HG03097 (cell line): ENCODE measurements around the gene ADCY4.

Experiments
- ATAC-seq: cut with Tn5 transposase; IDR thresholded peaks from one replicate; pipeline ENCODE4 v1.9.1; 2021; ENCODE audit not compliant: unreplicated experiment, low FRiP score

The ADCY4 gene

DNA sequence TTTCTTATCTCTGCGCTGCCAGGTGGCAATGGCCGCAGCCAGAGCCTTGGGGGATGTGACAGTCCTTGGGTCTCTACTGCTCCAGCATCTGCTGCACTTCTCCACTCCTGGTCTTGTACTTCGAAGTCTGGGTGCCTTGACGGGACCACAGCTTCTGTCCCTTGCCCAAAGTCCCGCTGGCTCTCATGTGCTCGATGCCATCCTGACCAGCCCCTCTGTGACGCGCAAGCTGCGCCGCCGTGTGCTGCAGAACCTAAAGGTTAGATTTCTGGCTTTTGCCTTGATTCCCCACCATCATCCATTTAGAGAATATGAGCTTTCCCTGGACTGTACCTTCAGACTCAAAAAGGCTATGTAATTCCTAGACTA, 30.9 kb downstream of the ADCY4 start:
- no peak for ATAC-seq

- ATAC-seq: no peak
Measured at GRCh38 chr14:24300326-24300980, 34.4 kb downstream of the ADCY4 start.

GRCh38 chr14:24299255-24300191, 35.3 kb downstream of the ADCY4 start, which contains the start of the genes DHRS1 and NOP9:
Gene DHRS1 (minus strand): TSS chr14:24299780. CDS start chr14:24299106, 674 bp downstream.
Gene NOP9 (plus strand): TSS chr14:24299850. CDS start chr14:24299955, 105 bp downstream.
- ATAC-seq: no peak

- no peak for ATAC-seq
Measured at GRCh38 chr14:24298892-24299254, 36.0 kb downstream of the ADCY4 start.

DNA sequence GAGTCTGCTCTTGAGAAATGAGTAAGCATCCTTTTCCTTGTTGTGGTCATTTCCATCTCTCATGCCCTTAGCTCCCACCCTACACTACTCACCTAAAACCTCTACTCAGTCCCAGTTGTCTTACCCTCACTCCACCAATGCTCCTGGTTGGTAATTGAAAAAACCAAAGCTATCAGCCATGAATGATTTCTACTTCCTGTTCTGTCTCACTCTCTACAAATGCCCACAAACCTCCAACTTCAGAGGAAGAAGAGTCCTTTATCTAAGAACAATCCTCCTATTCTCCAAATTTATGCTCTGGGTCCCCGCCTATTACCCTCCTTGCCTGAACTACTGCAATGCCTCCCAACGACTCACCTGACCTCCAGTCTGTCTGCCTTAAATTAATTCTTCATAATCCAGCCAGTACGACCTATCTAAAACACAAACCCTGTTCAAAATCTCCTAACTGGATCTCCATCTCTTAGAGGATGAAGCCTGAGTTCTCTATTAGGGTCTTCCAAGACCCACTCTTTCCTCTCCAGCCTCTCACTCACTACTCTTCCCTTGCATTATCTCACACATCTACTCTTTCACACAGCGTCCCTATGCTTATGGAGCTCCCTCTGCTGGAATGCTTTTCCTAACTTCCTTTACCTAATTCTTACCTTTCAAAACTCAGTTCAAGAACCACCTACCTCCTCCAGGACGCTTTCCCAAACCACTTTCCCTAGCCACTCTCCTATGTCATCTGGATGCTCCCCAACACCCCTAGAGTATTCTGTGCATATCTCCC, 37.5 kb downstream of the ADCY4 start:
- peak; percentile 37 for ATAC-seq

DNA sequence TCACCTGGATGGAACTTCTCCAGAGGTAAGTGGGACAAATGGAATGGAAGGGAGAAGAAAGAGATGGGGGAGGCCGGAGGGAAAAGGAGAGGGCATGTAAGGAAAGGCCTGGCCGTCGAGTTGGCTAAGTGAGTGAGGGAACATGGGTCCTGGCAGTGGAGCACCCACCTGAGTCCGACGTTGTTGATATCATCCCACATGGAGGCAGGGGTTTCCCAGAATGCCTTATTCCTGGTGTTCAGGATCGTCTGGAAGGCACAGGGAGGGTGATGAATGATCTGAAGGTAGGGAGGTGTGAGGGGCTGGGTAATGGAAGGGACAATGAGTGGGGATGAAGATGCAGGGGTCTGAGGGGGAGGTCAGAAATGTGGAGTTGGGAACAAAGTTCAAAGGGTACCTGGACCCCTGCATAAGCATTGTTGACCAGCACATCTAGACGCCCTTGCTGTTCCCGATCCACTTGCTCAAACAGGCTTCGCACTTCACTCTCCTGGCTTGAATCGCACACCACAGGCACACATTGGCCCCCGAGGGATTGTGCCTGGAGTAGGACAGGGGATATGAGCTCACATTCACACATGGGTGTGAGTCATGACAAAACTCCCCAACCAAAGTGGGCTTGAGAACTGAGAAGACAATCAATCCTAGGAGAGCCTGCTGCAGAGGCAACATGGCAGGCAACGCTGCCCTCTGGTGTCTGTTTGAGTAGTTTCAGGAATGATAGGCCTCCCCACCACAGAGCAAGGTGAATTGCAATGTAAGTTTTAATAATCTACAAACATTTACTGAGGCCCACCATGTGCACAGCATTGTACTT, 38.3 kb downstream of the ADCY4 start:
- peak; percentile 37 for ATAC-seq

- ATAC-seq: no peak
Measured at GRCh38 chr14:24293525-24293924, 41.3 kb downstream of the ADCY4 start.

GRCh38 chr14:24292118-24292807, 42.6 kb downstream of the ADCY4 start:
- no peak for ATAC-seq

- ATAC-seq: no peak
Measured at GRCh38 chr14:24291446-24292117, 43.3 kb downstream of the ADCY4 start.

DNA sequence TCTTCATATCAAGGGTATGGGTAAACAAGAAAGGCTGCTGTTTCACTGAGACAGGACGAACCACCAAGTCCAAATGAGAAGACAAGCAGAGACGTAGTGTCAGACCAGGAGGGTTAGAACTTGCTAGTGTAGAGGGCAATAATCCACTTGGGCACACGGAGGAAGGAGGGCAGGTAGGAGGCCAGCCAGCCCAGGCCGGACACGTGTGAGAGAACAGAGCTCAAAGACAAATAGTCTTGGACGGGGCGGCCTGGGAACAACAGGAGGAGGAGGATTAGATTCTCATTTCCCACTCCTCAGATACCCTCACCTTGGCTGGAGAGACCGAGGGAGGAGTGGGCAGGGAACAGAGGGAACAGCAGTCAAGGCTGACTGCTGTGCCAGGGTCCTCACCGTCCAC, 44.1 kb downstream of the ADCY4 start:
- no peak for ATAC-seq

- no peak for ATAC-seq
Measured at GRCh38 chr14:24289649-24290280, 45.1 kb downstream of the ADCY4 start.

- ATAC-seq: no peak
Measured at GRCh38 chr14:24286996-24287395, 47.9 kb downstream of the ADCY4 start.

- ATAC-seq: no peak
Measured at GRCh38 chr14:24285351-24285750, 49.5 kb downstream of the ADCY4 start.

DNA sequence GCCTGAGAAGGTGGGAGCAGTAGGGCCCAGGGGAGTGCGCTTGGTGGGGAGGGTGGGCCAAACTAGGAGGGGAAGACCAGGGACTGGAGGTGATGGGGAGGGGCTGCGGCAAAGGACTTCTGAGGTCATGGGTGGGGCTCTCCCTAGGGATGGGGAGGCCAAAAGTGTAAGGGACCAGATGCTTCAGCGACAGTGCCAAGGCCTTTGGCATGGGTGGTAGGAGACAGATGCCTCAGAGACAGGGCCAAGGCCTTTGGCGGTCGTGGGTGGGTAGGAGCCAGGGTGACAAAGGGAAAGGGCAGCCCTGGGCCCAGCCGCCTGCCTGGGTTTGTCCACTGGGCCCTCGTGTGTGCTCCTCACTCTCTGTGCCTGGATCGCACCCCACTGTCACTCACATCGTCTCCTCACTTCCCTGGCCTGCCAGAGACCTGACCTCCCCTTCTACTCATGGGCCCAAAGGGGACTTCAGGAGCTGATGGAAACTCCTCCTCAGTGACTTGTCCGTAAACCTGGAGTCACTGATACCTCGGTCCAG, 50.3 kb downstream of the ADCY4 start:
- no peak for ATAC-seq

GRCh38 chr14:24283796-24284460, 50.9 kb downstream of the ADCY4 start:
- no peak for ATAC-seq

DNA sequence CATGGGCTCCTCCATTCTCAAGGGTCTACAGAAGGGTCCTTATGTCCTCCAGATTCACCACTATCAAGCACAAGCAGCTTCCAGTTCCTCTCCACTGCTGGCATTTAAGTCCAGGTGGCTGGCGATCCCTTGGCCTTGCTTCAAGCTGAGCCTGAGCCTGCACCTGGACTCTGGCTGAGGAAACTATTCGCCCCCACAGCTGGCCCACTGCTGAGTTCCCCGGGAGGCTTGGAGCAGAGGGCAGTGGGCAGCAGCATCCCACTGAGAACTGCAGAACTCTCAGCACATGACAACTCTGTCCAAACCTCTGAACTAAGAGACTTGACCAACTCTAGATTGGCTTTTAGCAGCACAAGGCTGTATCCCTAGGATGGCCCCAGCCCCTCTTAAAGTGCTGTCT, 52.1 kb downstream of the ADCY4 start:
- no peak for ATAC-seq

DNA sequence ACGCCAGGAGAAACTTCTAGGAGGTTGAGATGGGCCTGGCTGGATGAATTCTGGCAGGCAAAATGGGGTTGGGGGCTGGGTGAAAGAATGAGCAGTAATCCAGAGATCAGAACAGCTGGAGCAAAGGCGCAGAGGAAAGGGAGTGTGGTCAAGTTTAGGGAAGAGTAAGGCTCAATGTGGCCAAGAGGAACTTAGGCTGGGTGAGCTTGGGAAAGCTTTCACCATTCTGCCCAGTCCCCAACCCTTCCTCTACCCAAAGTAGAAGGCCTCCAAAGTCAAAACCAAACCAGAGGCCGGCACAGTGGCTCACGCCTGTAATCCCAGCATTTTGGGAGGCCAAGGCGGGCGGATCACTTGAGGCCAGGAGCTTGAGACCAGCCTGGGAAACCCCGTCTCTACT, 53.2 kb downstream of the ADCY4 start:
- no peak for ATAC-seq
